Smooth muscle cell (in vitro differentiated cells): ENCODE results near the gene KDSR. TPM values are rescaled to one million over a fixed set of nuclear protein-coding genes. Genes with fewer than 3 reads are reported as not detected.

ENCODE experiments used
- DNase-seq: peaks from one replicate; lab custom pipeline; 2025; ENCODE audit not compliant: unreplicated experiment; lab: John Stamatoyannopoulos, UW
- H2AFZ ChIP-seq: fragments of 200-600 bp; sonication (generic); 2 replicates; pipeline ENCODE4 v1.6.0; 2016; ENCODE audit warnings: antibody characterized with exemption, low read depth, mild to moderate bottlenecking
- H3F3A ChIP-seq: fragments of 200-600 bp; sonication (generic); 2 replicates; pipeline ENCODE4 v1.6.0; 2017; ENCODE audit warnings: antibody characterized with exemption, low read depth
- H3K27ac ChIP-seq: fragments of 200-600 bp; sonication (generic); 2 replicates; pipeline ENCODE4 v1.5.1; 2016; ENCODE audit warnings: low read depth, mild to moderate bottlenecking
- H3K27me3 ChIP-seq: fragments of 200-600 bp; sonication (generic); 2 replicates; pipeline ENCODE4 v1.6.1; 2016; ENCODE audit warnings: low read depth, mild to moderate bottlenecking
- H3K36me3 ChIP-seq: fragments of 200-600 bp; sonication (generic); 2 replicates; pipeline ENCODE4 v1.5.1; 2016; ENCODE audit warnings: low read depth
- H3K4me1 ChIP-seq: fragments of 200-600 bp; sonication (generic); 2 replicates; pipeline ENCODE4 v1.5.1; 2016; ENCODE audit warnings: low read depth
- H3K4me2 ChIP-seq: fragments of 200-600 bp; sonication (generic); 2 replicates; pipeline ENCODE4 v1.6.0; 2016; ENCODE audit warnings: mild to moderate bottlenecking
- H3K4me3 ChIP-seq: fragments of 200-600 bp; sonication (generic); 2 replicates; pipeline ENCODE4 v1.5.1; 2016; ENCODE audit warnings: mild to moderate bottlenecking
- H3K79me2 ChIP-seq: fragments of 200-600 bp; sonication (generic); 2 replicates; pipeline ENCODE4 v1.6.0; 2016; ENCODE audit warnings: low read depth, mild to moderate bottlenecking
- H3K9ac ChIP-seq: fragments of 200-600 bp; sonication (generic); 2 replicates; pipeline ENCODE4 v1.6.0; 2016; ENCODE audit warnings: low read depth
- H3K9me3 ChIP-seq: fragments of 200-600 bp; sonication (generic); replicated peaks from 2 replicates; pipeline ENCODE4 v1.5.1; 2016; ENCODE audit warnings: low read depth
- H4K20me1 ChIP-seq: fragments of 200-600 bp; sonication (generic); 2 replicates; pipeline ENCODE4 v1.6.0; 2016; ENCODE audit warnings: low read depth
- WGBS: methylation state at CpG from one replicate; pipeline ENCODE4 v1.1.7; 2016; ENCODE audit warnings: low lambda C conversion rate; 5-methylcytosine and 5-hydroxymethylcytosine counted together
- polyA plus RNA-seq: library from polyadenylated mRNA; unstranded; fragments of >200 nt; fragmentation: Nextera tagmentation; extraction: Ambion mirVana; gene quantifications from 2 replicates; pipeline ENCODE4 v1.2.1, GENCODE V29; 2016
- total RNA-seq: library from RNA; depleted of rRNA; stranded (reverse); fragments of >200 nt; gene quantifications from 2 replicates; pipeline ENCODE4 v1.2.3, GENCODE V29; 2014
- TF ChIP-seq, protein P1 (sequence below): fragments of 200-600 bp; sonication (generic); IDR thresholded peaks from 2 replicates; pipeline ENCODE4 v1.5.1; 2017; ENCODE audit warnings: borderline replicate concordance, mild to moderate bottlenecking, antibody characterized with exemption; ENCODE audit not compliant: insufficient read depth, poor library complexity, severe bottlenecking

KDSR gene
- total and polyA plus RNA-seq, 2 experiments from 2014 or later: 34.5 to 47.4 TPM

DNA sequence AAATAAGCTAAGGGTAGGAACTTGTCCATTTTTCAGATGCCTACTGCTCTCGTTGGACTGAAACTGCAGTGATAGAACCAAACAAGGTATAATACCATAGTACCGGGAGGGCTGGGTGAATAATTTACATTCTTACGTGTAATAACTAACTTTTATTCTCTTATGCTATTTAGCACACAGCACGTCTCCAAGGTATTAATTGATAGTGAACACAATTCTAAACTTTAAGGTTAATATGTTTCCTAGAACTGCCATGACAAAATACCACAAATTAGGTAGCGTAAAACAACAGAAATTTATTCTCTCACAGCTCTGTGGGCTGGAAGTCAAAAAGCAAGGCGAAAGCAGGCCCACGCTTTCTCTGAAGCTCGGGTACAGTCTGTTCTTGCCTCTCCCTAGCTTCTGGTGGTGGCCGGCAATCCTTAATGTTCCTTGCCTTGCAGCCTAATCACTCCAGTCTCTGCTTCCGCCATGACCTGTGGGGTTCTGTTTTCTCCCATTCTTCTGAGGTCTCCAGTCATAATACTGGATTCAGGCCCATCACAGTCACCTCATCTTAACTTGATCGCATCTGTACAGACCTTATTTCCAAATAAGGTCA is 41.8 kb downstream of the KDSR start:
- no peak for DNase-seq
- no peaks in the 10 kb centered on the region for H3K9me3 ChIP-seq

DNA sequence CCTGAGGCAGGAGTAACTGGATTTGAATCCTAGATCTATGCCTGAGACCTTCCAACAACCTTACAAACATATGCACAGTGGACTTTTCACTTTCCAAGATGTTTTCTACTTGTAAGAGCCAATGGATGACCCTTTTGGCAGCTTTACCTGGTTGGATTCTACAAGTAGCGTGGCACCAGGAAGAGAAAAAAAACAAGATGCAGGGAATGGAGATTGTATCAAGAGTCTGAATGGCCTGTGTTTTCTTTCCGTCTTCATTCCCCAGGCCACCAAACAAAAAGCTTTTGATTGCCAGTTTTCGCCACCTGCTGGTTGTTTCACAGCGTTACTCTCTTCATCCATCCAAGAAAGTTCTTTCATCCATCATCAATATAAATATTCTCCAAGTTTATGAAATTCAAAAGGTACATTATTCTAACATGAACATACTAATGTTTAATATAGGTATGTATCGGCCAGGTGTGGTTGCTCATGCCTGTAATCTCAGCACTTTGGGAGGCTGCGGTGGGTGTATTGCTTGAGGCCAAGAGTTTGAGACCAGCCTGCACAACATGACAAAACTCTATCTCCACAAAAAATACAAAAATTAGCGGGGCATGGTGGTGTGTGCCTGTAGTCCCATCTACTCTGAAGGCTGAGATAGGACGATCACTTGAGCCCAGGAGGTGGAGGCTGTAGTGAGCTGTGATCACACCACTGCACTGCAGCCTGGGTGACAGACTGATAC is 43.9 kb downstream of the KDSR start:
- Histone ChIP-seq H3F3A (peaks cover 5% of the 10 kb centered on the region), H4K20me1 (no peaks in the 10 kb centered on the region), H3K4me3 (no peak overlapping the region), H3K79me2 (no peaks in the 10 kb centered on the region), H3K9ac (no peak overlapping the region), H3K27ac (no peak overlapping the region), H3K9me3 (no peaks in the 10 kb centered on the region), H3K36me3 (no peaks in the 10 kb centered on the region), H3K4me1 (peaks cover 13% of the 10 kb centered on the region), H3K27me3 (peaks cover 14% of the 10 kb centered on the region), H3K4me2 (no peak overlapping the region), H2AFZ (no peak overlapping the region)
- TF ChIP-seq, protein P1, sequence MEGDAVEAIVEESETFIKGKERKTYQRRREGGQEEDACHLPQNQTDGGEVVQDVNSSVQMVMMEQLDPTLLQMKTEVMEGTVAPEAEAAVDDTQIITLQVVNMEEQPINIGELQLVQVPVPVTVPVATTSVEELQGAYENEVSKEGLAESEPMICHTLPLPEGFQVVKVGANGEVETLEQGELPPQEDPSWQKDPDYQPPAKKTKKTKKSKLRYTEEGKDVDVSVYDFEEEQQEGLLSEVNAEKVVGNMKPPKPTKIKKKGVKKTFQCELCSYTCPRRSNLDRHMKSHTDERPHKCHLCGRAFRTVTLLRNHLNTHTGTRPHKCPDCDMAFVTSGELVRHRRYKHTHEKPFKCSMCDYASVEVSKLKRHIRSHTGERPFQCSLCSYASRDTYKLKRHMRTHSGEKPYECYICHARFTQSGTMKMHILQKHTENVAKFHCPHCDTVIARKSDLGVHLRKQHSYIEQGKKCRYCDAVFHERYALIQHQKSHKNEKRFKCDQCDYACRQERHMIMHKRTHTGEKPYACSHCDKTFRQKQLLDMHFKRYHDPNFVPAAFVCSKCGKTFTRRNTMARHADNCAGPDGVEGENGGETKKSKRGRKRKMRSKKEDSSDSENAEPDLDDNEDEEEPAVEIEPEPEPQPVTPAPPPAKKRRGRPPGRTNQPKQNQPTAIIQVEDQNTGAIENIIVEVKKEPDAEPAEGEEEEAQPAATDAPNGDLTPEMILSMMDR: peak; percentile 75
- DNase-seq: no peak
- 23% methylated on average over 8 of the region's 8 CpGs for WGBS

More for the DNA sequence above, 41.8 kb downstream of the KDSR start:
- H3K36me3 ChIP-seq: no peaks in the 10 kb centered on the region
- 95% methylated on average over 11 of the region's 11 CpGs for WGBS
- no peak overlapping the region for H3K9ac ChIP-seq
- TF ChIP-seq, protein P1: no peak
- H4K20me1 ChIP-seq: no peaks in the 10 kb centered on the region
- no peaks in the 10 kb centered on the region for H3K27me3 ChIP-seq
- H3K27ac ChIP-seq: no peak overlapping the region
- H2AFZ ChIP-seq: no peak overlapping the region
- peaks cover 5% of the 10 kb centered on the region for H3F3A ChIP-seq
- H3K4me3 ChIP-seq: no peak overlapping the region
- H3K4me2 ChIP-seq: no peak overlapping the region
- H3K79me2 ChIP-seq: no peaks in the 10 kb centered on the region
- no peaks in the 10 kb centered on the region for H3K4me1 ChIP-seq

- peaks cover 5% of the 10 kb centered on the region for H3F3A ChIP-seq
- H2AFZ ChIP-seq: no peak overlapping the region
- no peaks in the 10 kb centered on the region for H3K79me2 ChIP-seq
- no peak for DNase-seq
- H3K9ac ChIP-seq: no peak overlapping the region
- no peaks in the 10 kb centered on the region for H4K20me1 ChIP-seq
- no peaks in the 10 kb centered on the region for H3K9me3 ChIP-seq
- no peak overlapping the region for H3K4me3 ChIP-seq
- no peaks in the 10 kb centered on the region for H3K36me3 ChIP-seq
- WGBS: 94% methylated on average over 4 of the region's 4 CpGs
- H3K4me2 ChIP-seq: no peak overlapping the region
- H3K27ac ChIP-seq: no peak overlapping the region
- peaks cover 23% of the 10 kb centered on the region for H3K27me3 ChIP-seq
- peaks cover 13% of the 10 kb centered on the region for H3K4me1 ChIP-seq
- TF ChIP-seq, protein P1: no peak
Measured at GRCh38 chr18:63322206-63322605, 44.8 kb downstream of the KDSR start.
